ENCODE data around the gene NHERF1. TPM values are rescaled to one million over a fixed set of nuclear protein-coding genes. Genes with fewer than 3 reads are reported as not detected.
A peak's percentile ranks its signal among the peaks of the same experiment; 100 is the strongest.

Gene NHERF1
- total and polyA plus RNA-seq, 2 of the 13 experiments (the other 11 are each of a cell fraction or from before 2014, with no cell fraction given), result 169 to 269 TPM

GRCh38 chr17:74744714-74745547 is 3.5 kb upstream of the NHERF1 start (continued):
- TF ChIP-seq MXD1 (CRISPR knock-in tag; IDR thresholded peaks at IDR 0.05) (no peak; the same call in 1 of the 2 replicates), CENPT (CRISPR knock-in tag; IDR thresholded peaks at IDR 0.05; ENCODE audit: low read depth) (no peak), BRD4 (CRISPR knock-in tag; IDR thresholded peaks at IDR 0.05) (no peak), ZBED4 (CRISPR knock-in tag; IDR thresholded peaks at IDR 0.05; ENCODE audit: borderline replicate concordance) (peak; percentile 100), ZNF230 (CRISPR knock-in tag; IDR thresholded peaks at IDR 0.05) (0 out of 2 replicates have a peak, but pooled peaks have one; percentile 11), ZNF10 (CRISPR knock-in tag; IDR thresholded peaks at IDR 0.05; ENCODE audit: borderline replicate concordance, low read depth) (no peak), ZNF451 (CRISPR knock-in tag; IDR thresholded peaks at IDR 0.05) (0 out of 2 replicates have a peak, but pooled peaks have one; percentile 42), HNRNPUL1 (IDR thresholded peaks at IDR 0.05; ENCODE audit: low read depth, low read length) (no peak), FOXK2 (IDR thresholded peaks at IDR 0.05) (no peak), HMG20A (CRISPR knock-in tag; IDR thresholded peaks at IDR 0.05; ENCODE audit: borderline replicate concordance) (no peak), LBX2 (CRISPR knock-in tag; IDR thresholded peaks at IDR 0.05; ENCODE audit: borderline replicate concordance) (no peak), HNRNPL (IDR thresholded peaks at IDR 0.05; ENCODE audit: low read depth, low read length) (peak; percentile 88), ZBTB26 (CRISPR knock-in tag; IDR thresholded peaks at IDR 0.05; ENCODE audit: borderline replicate concordance) (peak; percentile 57; the same call in 1 of the 2 replicates), HOXD1 (CRISPR knock-in tag; IDR thresholded peaks at IDR 0.05) (no peak), CHCHD3 (CRISPR knock-in tag; IDR thresholded peaks at IDR 0.05) (no peak), HIC2 (CRISPR knock-in tag; IDR thresholded peaks at IDR 0.05; ENCODE audit: low read depth) (peak; percentile 85), DNMT1 (CRISPR knock-in tag; IDR thresholded peaks at IDR 0.05) (0 out of 2 replicates have a peak, but pooled peaks have one; percentile 63), KAT8 (CRISPR knock-in tag; IDR thresholded peaks at IDR 0.05) (peak; percentile 70), GPBP1L1 (CRISPR knock-in tag; IDR thresholded peaks at IDR 0.05) (no peak), ZNF557 (CRISPR knock-in tag; IDR thresholded peaks at IDR 0.05) (no peak)
